ENCODE results near the gene NAT8.
"Not testable (repeated sequence)": the region's sequence is repeated elsewhere in the genome, so short reads cannot be mapped to it uniquely, and the experiment has no call there.

NAT8 gene

GRCh38 chr2:73638429-73638828 is 3.8 kb downstream of the NAT8 start:
- in situ Hi-C loops (cut with HindIII; ENCODE audit: low sequenced_read_pairs), result no loop called here

- in situ Hi-C loops (cut with HindIII; ENCODE audit: low sequenced_read_pairs), result not testable (repeated sequence)
Measured at GRCh38 chr2:73636977-73637376, 5.2 kb downstream of the NAT8 start.

GRCh38 chr2:73630662-73631266 is 11.5 kb downstream of the NAT8 start:
- in situ Hi-C loops (cut with HindIII; ENCODE audit: low sequenced_read_pairs), result not testable (repeated sequence)

- in situ Hi-C loops (cut with HindIII; ENCODE audit: low sequenced_read_pairs), result not testable (repeated sequence)
Measured at GRCh38 chr2:73628493-73628892, 13.7 kb downstream of the NAT8 start.

- in situ Hi-C loops (cut with HindIII; ENCODE audit: low sequenced_read_pairs), result not testable (repeated sequence)
Measured at GRCh38 chr2:73626237-73626636, 16.0 kb downstream of the NAT8 start.

- in situ Hi-C loops (cut with HindIII; ENCODE audit: low sequenced_read_pairs), result not testable (repeated sequence)
Measured at GRCh38 chr2:73624625-73625024, 17.6 kb downstream of the NAT8 start.

- in situ Hi-C loops (cut with HindIII; ENCODE audit: low sequenced_read_pairs), result not testable (repeated sequence)
Measured at GRCh38 chr2:73624036-73624435, 18.2 kb downstream of the NAT8 start.

GRCh38 chr2:73619925-73620324 is 22.3 kb downstream of the NAT8 start:
- in situ Hi-C loops (cut with HindIII; ENCODE audit: low sequenced_read_pairs), result not testable (repeated sequence)

GRCh38 chr2:73614997-73615396 is 27.2 kb downstream of the NAT8 start:
- in situ Hi-C loops (cut with HindIII; ENCODE audit: low sequenced_read_pairs), result no loop called here

- in situ Hi-C loops (cut with HindIII; ENCODE audit: low sequenced_read_pairs), result no loop called here
Measured at GRCh38 chr2:73614105-73614504, 28.1 kb downstream of the NAT8 start.

- in situ Hi-C loops (cut with HindIII; ENCODE audit: low sequenced_read_pairs), result no loop called here
Measured at GRCh38 chr2:73611867-73612266, 30.4 kb downstream of the NAT8 start.

- in situ Hi-C loops (cut with HindIII; ENCODE audit: low sequenced_read_pairs), result no loop called here
Measured at GRCh38 chr2:73611193-73611592, 31.0 kb downstream of the NAT8 start.

- in situ Hi-C loops (cut with HindIII; ENCODE audit: low sequenced_read_pairs), result no loop called here
Measured at GRCh38 chr2:73610111-73610510, 32.1 kb downstream of the NAT8 start.

GRCh38 chr2:73604589-73604988 is 37.6 kb downstream of the NAT8 start:
- in situ Hi-C loops (cut with HindIII; ENCODE audit: low sequenced_read_pairs), result not testable (repeated sequence)

GRCh38 chr2:73603099-73603588 is 39.1 kb downstream of the NAT8 start:
- in situ Hi-C loops (cut with HindIII; ENCODE audit: low sequenced_read_pairs), result not testable (repeated sequence)

- in situ Hi-C loops (cut with HindIII; ENCODE audit: low sequenced_read_pairs), result no loop called here
Measured at GRCh38 chr2:73601780-73602179, 40.4 kb downstream of the NAT8 start.

GRCh38 chr2:73594251-73594650 is 48.0 kb downstream of the NAT8 start:
- in situ Hi-C loops (cut with HindIII; ENCODE audit: low sequenced_read_pairs), result no loop called here

- in situ Hi-C loops (cut with HindIII; ENCODE audit: low sequenced_read_pairs), result no loop called here
Measured at GRCh38 chr2:73593680-73594079, 48.5 kb downstream of the NAT8 start.

All from endothelial cell of hepatic sinusoid (primary cell).